GM12891 (cell line): ENCODE results near the gene PELI3.
"Not testable (repeated sequence)": the region's sequence is repeated elsewhere in the genome, so short reads cannot be mapped to it uniquely, and the experiment has no call there.

Source experiments
- DNase-seq: peaks from one replicate; pipeline ENCODE4 v3.0.0; 2011; ENCODE audit warnings: low spot score; ENCODE audit not compliant: insufficient read length
- FAIRE-seq: peaks from 2 replicates; lab custom pipeline; 2011; peaks lifted over from hg19 to GRCh38; lab: Jason Lieb, UNC
- PAX5 ChIP-seq: IDR thresholded peaks from 2 replicates; pipeline ENCODE4 v1.6.1; 2011; ENCODE audit warnings: low read length, moderate library complexity, mild to moderate bottlenecking; ENCODE audit not compliant: insufficient read depth, severe bottlenecking
- POLR2A ChIP-seq: IDR thresholded peaks from 2 replicates; pipeline ENCODE4 v1.6.1; 2011; ENCODE audit warnings: low read depth, low read length, control low read depth
- POLR2AphosphoS5 ChIP-seq: IDR thresholded peaks from 2 replicates; pipeline ENCODE4 v1.6.1; 2011; ENCODE audit warnings: low read depth, low read length, control low read depth
- POU2F2 ChIP-seq: IDR thresholded peaks from 2 replicates; pipeline ENCODE4 v1.6.1; 2011; ENCODE audit warnings: low read depth, mild to moderate bottlenecking, control low read depth, low read length, moderate library complexity
- SPI1 ChIP-seq: IDR thresholded peaks from 2 replicates; pipeline ENCODE4 v1.6.1; 2011; ENCODE audit warnings: low read depth, low read length, control low read depth
- TAF1 ChIP-seq: IDR thresholded peaks from 2 replicates; pipeline ENCODE4 v1.6.1; 2011; ENCODE audit warnings: low read depth, low read length, control low read depth

PELI3 gene

GRCh38 chr11:66447012-66447411, 19.7 kb upstream of the PELI3 start:
- no peak for FAIRE-seq
- no peak for DNase-seq

GRCh38 chr11:66448523-66448922, 18.2 kb upstream of the PELI3 start:
- TF ChIP-seq POLR2AphosphoS5 (no peak), SPI1 (peak; percentile 23; the same call in 1 of the 2 replicates), TAF1 (no peak), PAX5 (no peak), POLR2A (no peak), POU2F2 (no peak)
- FAIRE-seq (no peak), DNase-seq (no peak)

More at GRCh38 chr11:66447012-66447411, 19.7 kb upstream of the PELI3 start:
- TF ChIP-seq TAF1 (no peak), POLR2A (no peak), POLR2AphosphoS5 (no peak), POU2F2 (no peak), SPI1 (no peak)

GRCh38 chr11:66450560-66450959, 16.1 kb upstream of the PELI3 start:
- DNase-seq = no peak
- FAIRE-seq = no peak
- TF ChIP-seq TAF1 (no peak), SPI1 (no peak), PAX5 (no peak), POLR2A (no peak), POLR2AphosphoS5 (no peak), POU2F2 (no peak)

GRCh38 chr11:66451663-66452062, 15.0 kb upstream of the PELI3 start:
- no peak for DNase-seq
- no peak for FAIRE-seq
- TF ChIP-seq POLR2AphosphoS5 (no peak), PAX5 (no peak), SPI1 (no peak), POU2F2 (no peak), POLR2A (no peak), TAF1 (no peak)

GRCh38 chr11:66454247-66454646, 12.5 kb upstream of the PELI3 start:
- FAIRE-seq (no peak), DNase-seq (no peak)
- TF ChIP-seq PAX5 = no peak
- no peak for TF ChIP-seq TAF1
- no peak for TF ChIP-seq POLR2AphosphoS5
- TF ChIP-seq SPI1 = no peak
- no peak for TF ChIP-seq POLR2A
- TF ChIP-seq POU2F2 = no peak

GRCh38 chr11:66454828-66455227, 11.9 kb upstream of the PELI3 start:
- no peak for FAIRE-seq
- no peak for DNase-seq
- TF ChIP-seq PAX5 (no peak), TAF1 (no peak), POLR2AphosphoS5 (no peak), POU2F2 (no peak), SPI1 (no peak), POLR2A (no peak)

GRCh38 chr11:66457826-66458225, 8.9 kb upstream of the PELI3 start:
- FAIRE-seq (no peak), DNase-seq (no peak)
- TF ChIP-seq POLR2AphosphoS5 (no peak), SPI1 (peak; percentile 78)

- FAIRE-seq (peak; percentile 65), DNase-seq (no peak)
- TF ChIP-seq SPI1 (peak; percentile 83), PAX5 (no peak), POLR2AphosphoS5 (no peak)
Measured at GRCh38 chr11:66459138-66459778, 7.4 kb upstream of the PELI3 start.

- FAIRE-seq (no peak), DNase-seq (no peak)
- TF ChIP-seq TAF1 (no peak), POLR2AphosphoS5 (no peak), SPI1 (no peak), POU2F2 (no peak), POLR2A (no peak), PAX5 (no peak)
Measured at GRCh38 chr11:66462010-66462409, 4.7 kb upstream of the PELI3 start.

GRCh38 chr11:66462911-66463310, 3.8 kb upstream of the PELI3 start:
- FAIRE-seq = no peak
- TF ChIP-seq TAF1 = no peak
- TF ChIP-seq PAX5 = no peak
- no peak for TF ChIP-seq POLR2AphosphoS5
- TF ChIP-seq POLR2A = no peak
- no peak for TF ChIP-seq POU2F2
- no peak for TF ChIP-seq SPI1

GRCh38 chr11:66464116-66464515, 2.6 kb upstream of the PELI3 start:
- DNase-seq, FAIRE-seq: not testable (repeated sequence)

More at GRCh38 chr11:66462911-66463310, 3.8 kb upstream of the PELI3 start:
- DNase-seq = no peak
